ENCODE measurements around the gene RPS2.

Gene RPS2

DNA sequence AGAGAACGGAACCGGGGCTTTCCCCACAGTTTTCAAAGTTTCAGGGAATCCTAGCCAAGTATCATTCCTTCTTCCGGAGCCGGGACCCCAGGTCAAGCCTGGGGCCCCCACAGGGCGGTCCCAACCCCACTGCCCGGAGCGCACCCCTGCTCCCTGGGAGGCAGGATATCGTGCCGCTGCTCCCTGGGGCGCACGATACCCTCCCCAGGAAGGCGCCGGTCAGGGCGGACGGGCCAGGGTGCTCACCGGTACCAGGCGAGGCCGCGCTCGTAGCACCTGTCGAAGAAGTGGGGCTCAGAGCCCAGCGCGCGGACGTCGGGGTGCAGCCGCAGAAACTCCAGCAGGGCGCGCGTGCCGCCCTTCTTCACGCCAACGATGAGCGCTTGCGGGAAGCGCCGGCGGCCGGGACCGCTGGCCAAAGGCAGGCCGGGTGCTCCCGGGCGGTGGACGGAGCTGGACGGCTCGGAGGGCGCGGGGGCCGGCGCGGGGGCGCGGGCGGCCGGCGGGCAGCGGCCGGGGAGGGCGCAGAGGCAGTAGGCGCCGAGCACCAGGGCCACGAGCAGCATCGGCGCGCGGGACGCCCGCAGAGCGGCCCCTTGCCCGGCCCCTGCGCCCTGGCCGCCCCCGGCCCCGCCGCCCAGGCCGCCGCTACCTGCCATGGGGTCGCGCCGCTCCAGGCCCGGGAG is 46.8 kb downstream of the RPS2 start:
- TF ChIP-seq, protein P1, sequence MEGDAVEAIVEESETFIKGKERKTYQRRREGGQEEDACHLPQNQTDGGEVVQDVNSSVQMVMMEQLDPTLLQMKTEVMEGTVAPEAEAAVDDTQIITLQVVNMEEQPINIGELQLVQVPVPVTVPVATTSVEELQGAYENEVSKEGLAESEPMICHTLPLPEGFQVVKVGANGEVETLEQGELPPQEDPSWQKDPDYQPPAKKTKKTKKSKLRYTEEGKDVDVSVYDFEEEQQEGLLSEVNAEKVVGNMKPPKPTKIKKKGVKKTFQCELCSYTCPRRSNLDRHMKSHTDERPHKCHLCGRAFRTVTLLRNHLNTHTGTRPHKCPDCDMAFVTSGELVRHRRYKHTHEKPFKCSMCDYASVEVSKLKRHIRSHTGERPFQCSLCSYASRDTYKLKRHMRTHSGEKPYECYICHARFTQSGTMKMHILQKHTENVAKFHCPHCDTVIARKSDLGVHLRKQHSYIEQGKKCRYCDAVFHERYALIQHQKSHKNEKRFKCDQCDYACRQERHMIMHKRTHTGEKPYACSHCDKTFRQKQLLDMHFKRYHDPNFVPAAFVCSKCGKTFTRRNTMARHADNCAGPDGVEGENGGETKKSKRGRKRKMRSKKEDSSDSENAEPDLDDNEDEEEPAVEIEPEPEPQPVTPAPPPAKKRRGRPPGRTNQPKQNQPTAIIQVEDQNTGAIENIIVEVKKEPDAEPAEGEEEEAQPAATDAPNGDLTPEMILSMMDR (conservative IDR thresholded peaks at IDR 0.05; ENCODE audit: low read depth, low read length) = no peak
- H3K4me3 ChIP-seq (ENCODE audit: low read depth, low read length) = no peak overlapping the region
- no peak for DNase-seq (ENCODE audit: low read depth)

DNA sequence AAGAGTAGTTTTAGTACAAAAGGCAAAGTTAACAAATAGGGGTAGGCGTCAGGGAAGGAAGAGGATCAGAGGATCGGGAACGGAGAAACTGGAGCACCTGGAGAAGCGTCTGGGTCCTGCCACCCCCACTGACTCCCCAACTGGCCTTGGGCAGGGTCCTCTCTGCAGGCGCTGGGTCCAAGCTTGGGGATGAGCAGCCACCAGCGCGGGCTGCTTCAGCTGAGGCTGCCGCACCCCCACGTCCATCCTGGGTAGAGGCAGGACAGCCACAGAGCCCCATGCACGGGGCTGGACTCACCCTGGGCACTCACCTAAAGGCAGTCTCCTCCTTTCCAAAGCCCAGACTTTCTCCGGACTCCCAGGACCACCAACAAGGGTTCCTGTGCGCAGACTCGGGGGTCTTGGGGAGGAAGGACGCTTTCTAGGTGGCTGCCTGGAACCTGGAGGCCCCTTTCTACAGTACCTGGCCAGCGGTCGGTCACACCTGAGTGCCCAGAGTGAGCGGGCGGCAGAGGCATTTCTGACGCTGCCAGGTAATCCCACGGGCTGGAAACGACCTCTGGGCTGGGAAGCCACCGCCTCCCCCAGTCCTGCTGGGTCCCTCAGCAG is 47.5 kb downstream of the RPS2 start:
- H3K4me3 ChIP-seq (ENCODE audit: low read depth, low read length) = no peak overlapping the region
- TF ChIP-seq, protein P1 (conservative IDR thresholded peaks at IDR 0.05; ENCODE audit: low read depth, low read length) = no peak
- no peak for DNase-seq (ENCODE audit: low read depth)

DNA sequence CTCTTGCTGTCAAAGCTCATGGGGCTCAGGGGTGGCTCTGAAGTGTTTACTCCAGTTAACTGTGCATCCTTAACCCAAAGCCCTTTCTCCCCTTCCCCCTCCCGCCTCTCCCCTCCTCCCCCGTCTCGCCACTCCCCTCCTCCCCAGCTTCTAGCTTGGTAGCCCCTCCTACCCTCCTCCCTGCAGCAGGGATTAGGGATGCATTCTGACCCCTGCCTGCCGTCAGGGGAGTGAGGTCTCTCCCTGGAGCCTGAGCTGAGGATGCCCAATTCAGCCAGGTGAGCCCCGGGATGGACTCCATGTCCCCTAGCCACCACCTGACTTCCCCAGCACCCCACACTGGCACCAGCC is 48.0 kb downstream of the RPS2 start:
- no peak overlapping the region for H3K4me3 ChIP-seq (ENCODE audit: low read depth, low read length)
- TF ChIP-seq, protein P1 (conservative IDR thresholded peaks at IDR 0.05; ENCODE audit: low read depth, low read length) = no peak
- DNase-seq (ENCODE audit: low read depth) = no peak

DNA sequence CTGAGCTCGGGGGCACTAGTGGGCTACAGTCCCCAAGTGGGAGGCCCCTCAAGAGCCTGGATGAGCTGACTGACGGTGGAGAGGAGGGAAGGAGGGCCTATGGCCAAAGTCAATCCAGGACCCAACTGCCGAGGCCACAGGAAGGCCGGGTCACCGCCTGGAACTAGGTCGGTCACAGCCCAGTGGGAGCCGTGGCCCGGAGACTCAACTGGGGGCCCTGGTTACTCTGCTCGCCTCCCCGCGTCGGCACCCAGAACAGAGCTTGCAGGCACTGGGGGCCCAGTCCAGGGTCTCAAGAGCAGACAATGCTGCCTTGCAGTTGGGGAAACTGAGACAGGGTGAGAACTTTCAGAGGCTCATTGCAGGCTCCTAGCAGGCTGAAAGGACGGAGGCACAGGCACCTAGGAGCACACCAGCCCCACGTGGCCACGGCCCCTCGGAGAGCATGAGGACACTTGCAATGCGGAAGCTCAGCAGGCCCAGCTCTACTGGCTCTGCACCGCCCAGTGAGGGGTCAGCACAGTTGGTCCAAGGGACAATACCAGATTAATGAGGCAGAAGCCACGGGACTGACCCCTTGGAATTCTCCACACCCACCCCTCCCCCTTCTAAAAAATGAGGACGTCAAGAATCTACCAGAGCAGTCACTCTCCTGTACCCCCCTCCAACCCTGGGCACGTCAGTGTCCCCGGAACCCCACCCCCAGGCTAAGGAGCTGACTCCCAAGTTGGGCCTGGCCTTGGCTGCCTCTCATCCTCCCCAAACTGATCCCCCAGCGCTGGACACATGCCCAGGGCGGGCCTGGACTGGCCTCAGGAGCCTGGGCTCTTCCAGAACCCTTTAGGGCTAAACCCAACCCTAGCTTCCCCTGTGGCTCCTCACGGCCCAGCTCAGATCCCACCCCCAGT is 48.6 kb downstream of the RPS2 start:
- DNase-seq (ENCODE audit: low read depth) = no peak
- TF ChIP-seq, protein P1 (conservative IDR thresholded peaks at IDR 0.05; ENCODE audit: low read depth, low read length) = no peak
- H3K4me3 ChIP-seq (ENCODE audit: low read depth, low read length) = no peak overlapping the region

DNA sequence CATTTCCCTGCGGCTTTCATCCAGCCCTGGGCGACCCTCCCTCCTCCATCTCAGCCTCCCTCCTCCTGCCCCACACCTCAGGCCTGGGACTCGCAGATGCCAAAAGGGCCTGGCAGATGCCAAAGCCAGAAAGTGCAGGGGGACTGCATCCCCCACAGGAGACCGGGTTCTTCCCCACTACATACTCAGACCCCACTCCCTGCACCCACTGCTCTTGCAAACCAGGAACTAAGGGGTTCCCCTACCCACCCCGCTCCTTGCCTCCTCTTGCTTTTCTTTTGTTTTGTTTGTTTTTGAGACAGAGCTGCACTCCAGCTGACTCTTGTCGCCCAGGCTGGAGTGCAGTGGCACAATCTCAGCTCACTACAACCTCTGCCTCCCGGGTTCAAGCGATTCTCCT is 49.6 kb downstream of the RPS2 start:
- no peak for DNase-seq (ENCODE audit: low read depth)
- H3K4me3 ChIP-seq (ENCODE audit: low read depth, low read length) = no peak overlapping the region
- TF ChIP-seq, protein P1 (conservative IDR thresholded peaks at IDR 0.05; ENCODE audit: low read depth, low read length) = no peak

DNA sequence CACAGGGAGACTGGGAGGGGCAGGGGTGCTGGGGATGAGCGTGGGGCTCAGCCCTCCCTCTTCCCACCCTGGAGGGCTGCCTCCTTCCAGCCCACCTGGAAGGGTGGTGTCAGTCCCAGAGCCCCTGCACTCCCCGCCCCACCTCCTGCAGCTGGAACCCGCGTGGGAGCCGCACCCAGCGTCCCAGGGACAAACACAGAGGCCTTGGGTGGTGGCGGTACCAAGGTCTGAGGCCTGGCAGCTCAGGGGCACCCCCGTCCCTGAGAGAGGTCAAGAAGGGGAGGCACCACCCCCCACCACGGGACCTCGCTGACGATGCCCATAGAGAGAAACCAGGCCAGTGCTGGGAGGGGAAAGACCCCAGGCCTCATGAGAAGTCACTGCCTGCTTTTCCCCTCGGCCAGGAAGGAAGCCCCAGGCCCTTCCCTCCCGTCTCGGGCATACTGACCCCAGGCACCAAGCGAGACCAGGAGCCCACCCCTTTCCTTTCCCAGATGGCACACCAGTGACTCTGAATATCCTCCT is 50.5 kb downstream of the RPS2 start:
- H3K4me3 ChIP-seq (ENCODE audit: low read depth, low read length) = no peak overlapping the region

More for the DNA sequence above, 50.5 kb downstream of the RPS2 start:
- DNase-seq (ENCODE audit: low read depth) = no peak
- TF ChIP-seq, protein P1 (conservative IDR thresholded peaks at IDR 0.05; ENCODE audit: low read depth, low read length) = no peak

Measured in choroid plexus epithelial cell (primary cell).